AG04449 (cell line): ENCODE measurements around the gene CACNG8.

Experiments used
- CTCF ChIA-PET: fragments of 350-600 bp; formaldehyde crosslinking; extraction: SDS; loops from one replicate; lab custom pipeline; 2021; ENCODE audit warnings: antibody characterized with exemption; lab: Yijun Ruan, JAX
- POLR2A ChIA-PET: fragments of 400-600, 350-600 bp; formaldehyde crosslinking; extraction: SDS; loops from one replicate; lab custom pipeline; 2020; ENCODE audit warnings: antibody characterized with exemption, inconsistent platforms; lab: Yijun Ruan, JAX
- DNase-seq: peaks from one replicate; pipeline ENCODE4 v3.0.0-alpha.2; 2010; ENCODE audit warnings: low read depth, low spot score
- H3K4me3 ChIP-seq: 2 replicates; pipeline ENCODE4 v1.5.1; 2011; ENCODE audit warnings: low read depth, mild to moderate bottlenecking, control low read depth, low read length
- TF ChIP-seq, protein P1 (sequence below): IDR thresholded peaks from one replicate; pipeline ENCODE4 v1.5.1; 2011; ENCODE audit warnings: mild to moderate bottlenecking, moderate library complexity, low read length, control low read depth, inconsistent platforms; ENCODE audit not compliant: insufficient read depth; ENCODE audit errors: missing control alignments

CACNG8 gene

DNA sequence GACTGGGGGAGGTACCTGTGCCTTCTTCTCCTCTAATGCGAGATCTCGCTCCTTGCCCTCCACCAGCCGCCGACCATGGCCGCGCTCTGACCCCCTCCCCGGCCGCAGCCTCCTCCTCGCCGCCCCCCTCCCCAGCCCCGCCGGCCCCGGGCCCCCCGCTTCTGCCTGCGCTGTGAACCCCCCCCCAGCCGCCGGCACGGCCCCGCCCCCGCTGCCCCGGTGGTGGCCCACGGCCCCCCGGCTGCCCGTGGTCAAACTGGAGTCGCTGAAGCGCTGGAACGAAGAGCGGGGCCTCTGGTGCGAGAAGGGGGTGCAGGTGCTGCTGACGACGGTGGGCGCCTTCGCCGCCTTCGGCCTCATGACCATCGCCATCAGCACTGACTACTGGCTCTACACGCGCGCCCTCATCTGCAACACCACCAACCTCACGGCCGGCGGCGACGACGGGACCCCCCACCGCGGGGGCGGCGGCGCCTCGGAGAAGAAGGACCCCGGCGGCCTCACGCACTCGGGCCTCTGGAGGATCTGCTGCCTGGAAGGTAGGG, at the start of gene CACNG8:
Gene CACNG8, plus strand, starts transcription at position 51 of the 545 bp plus-strand sequence.
- TF ChIP-seq, protein P1, sequence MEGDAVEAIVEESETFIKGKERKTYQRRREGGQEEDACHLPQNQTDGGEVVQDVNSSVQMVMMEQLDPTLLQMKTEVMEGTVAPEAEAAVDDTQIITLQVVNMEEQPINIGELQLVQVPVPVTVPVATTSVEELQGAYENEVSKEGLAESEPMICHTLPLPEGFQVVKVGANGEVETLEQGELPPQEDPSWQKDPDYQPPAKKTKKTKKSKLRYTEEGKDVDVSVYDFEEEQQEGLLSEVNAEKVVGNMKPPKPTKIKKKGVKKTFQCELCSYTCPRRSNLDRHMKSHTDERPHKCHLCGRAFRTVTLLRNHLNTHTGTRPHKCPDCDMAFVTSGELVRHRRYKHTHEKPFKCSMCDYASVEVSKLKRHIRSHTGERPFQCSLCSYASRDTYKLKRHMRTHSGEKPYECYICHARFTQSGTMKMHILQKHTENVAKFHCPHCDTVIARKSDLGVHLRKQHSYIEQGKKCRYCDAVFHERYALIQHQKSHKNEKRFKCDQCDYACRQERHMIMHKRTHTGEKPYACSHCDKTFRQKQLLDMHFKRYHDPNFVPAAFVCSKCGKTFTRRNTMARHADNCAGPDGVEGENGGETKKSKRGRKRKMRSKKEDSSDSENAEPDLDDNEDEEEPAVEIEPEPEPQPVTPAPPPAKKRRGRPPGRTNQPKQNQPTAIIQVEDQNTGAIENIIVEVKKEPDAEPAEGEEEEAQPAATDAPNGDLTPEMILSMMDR: no peak
- no peak within 1 kb of the TSS for H3K4me3 ChIP-seq
- POLR2A ChIA-PET: no interaction called here

DNA sequence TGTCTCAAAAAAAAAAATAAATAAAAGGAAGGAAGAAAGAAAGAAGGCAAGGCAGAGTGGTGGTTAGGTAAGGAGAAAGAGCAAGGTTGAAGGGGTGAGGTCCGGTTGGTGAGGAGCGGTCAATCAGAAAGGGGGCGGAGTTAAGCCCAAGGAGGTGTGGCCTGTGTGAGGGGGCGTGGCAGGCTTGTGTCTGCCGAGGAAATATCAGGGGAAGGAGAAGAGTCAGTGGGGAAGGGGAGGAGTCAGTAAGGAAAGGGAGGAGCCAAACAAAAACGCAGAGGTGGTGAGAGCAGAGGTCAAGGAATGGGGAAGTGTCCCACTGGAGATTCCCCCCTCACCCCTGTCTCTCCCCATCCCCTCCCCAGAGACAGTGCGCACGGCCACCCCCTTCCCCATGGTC, 47.7 kb upstream of the CACNG8 start:
- TF ChIP-seq, protein P1: no peak
- no peak for DNase-seq
- CTCF ChIA-PET: no interaction called here
- no peak overlapping the region for H3K4me3 ChIP-seq
- POLR2A ChIA-PET: no interaction called here

More for the DNA sequence above, at the start of gene CACNG8:
- CTCF ChIA-PET: no interaction called here
- DNase-seq: no peak

DNA sequence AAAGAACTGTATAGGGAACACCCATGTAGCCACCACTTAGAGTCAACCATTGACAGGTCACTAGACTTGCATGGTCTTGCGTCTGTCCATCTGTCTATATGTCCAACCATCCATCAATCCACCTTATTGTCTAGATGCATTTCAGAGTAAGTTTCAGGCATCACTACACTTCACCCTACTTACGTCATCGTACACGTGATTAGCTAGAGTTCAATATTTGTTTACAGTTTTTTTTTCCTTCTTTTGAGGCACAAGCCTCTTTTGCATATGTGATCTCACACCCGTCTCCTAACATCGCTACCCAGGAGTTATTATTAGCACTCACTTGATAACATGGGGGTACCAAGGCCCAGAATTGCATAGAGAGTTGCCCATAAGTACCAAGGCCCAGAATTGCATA, 46.7 kb upstream of the CACNG8 start:
- H3K4me3 ChIP-seq: no peak overlapping the region
- no peak for DNase-seq
- ChIA-PET POLR2A (no interaction called here), CTCF (no interaction called here)
- TF ChIP-seq, protein P1: no peak

DNA sequence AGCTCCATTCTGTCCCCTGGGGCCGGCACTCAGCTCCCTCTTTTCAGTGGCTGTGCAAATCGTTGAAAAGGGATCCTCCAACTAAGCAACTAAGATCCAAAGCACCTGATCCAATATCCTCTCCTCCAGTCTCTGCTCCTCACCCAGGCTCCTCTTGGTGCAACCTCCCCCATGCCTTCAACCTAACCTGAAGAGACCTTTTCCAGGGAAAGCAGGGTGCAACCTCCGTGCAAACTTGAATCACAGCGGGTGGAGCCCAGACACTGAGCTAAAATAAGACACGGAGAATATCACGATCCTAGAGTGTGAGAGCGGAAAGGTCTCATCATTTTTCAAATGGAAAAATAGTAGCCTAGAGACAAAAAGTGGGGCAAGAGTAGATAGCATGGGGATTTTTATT, 45.4 kb upstream of the CACNG8 start:
- ChIA-PET CTCF (interaction anchor here (2.7 kb wide), 1 partner anchor 10 kb away, joined by 10 read pairs; no protein-coding TSS in a partner anchor), POLR2A (no interaction called here)
- no peak overlapping the region for H3K4me3 ChIP-seq
- TF ChIP-seq, protein P1: no peak
- no peak for DNase-seq

DNA sequence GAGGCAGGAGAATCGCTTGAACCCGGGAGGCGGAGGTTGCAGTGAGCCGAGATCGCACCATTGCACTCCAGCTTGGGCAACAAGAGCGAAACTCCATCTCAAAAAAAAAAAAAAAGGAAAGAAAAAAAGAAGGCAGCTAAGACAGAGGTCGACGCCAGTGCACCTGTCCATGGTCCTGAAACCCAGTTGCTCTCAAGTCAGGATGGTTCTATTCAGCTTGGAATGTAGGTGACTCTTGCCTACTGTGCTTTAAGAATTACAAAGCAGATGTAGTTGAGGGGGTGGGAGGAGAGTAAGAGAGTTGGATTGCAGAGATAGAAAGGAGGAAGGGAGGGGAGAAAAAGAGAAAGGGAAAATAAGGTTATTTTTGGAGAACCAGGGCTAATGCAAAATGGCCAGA, 35.0 kb upstream of the CACNG8 start:
- no peak for DNase-seq
- H3K4me3 ChIP-seq: no peak overlapping the region
- CTCF ChIA-PET: interaction anchor here (1.0 kb wide), 1 partner anchor 97 kb away, joined by 3 read pairs; no protein-coding TSS in a partner anchor
- POLR2A ChIA-PET: no interaction called here
- TF ChIP-seq, protein P1: no peak

DNA sequence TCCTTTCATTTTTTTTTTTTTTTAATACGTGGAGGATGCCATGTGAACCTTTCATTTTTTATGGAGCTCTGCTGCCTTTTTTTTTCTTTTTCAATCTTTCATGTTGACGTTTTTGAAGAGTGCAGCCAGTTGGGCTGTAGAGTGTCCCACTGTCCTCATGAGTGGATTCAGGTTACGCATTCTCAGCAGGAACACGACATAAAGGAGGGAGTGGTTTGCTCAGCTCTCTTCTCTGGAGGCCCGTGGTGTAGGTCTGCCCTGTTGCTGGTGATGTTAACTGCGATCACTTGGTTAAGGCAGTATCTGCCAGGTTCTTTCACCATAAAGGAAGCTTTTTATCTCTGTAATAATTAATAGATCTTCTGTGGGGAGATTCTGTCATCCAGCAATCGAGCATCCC, 26.7 kb upstream of the CACNG8 start:
- DNase-seq: no peak
- ChIA-PET CTCF (no interaction called here), POLR2A (no interaction called here)
- TF ChIP-seq, protein P1: no peak
- H3K4me3 ChIP-seq: no peak overlapping the region
